ENCODE measurements around the gene RAVER2.

GRCh38 chr1:64828829-64829228 lies 84.0 kb downstream of the RAVER2 start:
- TF ChIP-seq CBFB (CRISPR knock-in tag; IDR thresholded peaks at IDR 0.05; ENCODE audit: low read depth) (no peak), CTCF (IDR thresholded peaks at IDR 0.05) (no peak), MAX (CRISPR knock-in tag; IDR thresholded peaks at IDR 0.05) (no peak), E2F5 (CRISPR knock-in tag; IDR thresholded peaks at IDR 0.05) (no peak)
